Heart left ventricle (tissue), 16 donors: ENCODE data around the gene FSTL4. TPM values are rescaled to one million over a fixed set of nuclear protein-coding genes. Genes with fewer than 3 reads are reported as not detected.
A peak's percentile ranks its signal among the peaks of the same experiment; 100 is the strongest.

Source experiments
- ATAC-seq, 4 donors: fragments of 200-7000 bp; cut with Tn5 transposase; one replicate each; pipeline ENCODE4 v1.9.1; 2020 to 2022; ENCODE audit warnings: moderate library complexity in 4 of 4, mild to moderate bottlenecking in 3 of 4, moderate number of reproducible peaks in 1 of 4
- DNase-seq, 5 donors: peaks; one replicate each; pipeline ENCODE4 v3.0.0-alpha.2; 2020
- H3K27ac ChIP-seq, 12 donors: fragments of 200-600 bp; sonication (generic) in 4 of 12; one replicate each; pipeline versions ENCODE4 v1.5.0 to v1.8.0; 2016 to 2022; ENCODE audit warnings: mild to moderate bottlenecking in 2 of 12
- H3K27me3 ChIP-seq, 9 donors: fragments of 200-600 bp; sonication (generic) in 2 of 9; one replicate each; pipeline versions ENCODE4 v1.5.1 to v1.8.0; 2016 to 2022; ENCODE audit warnings: mild to moderate bottlenecking in 3 of 9
- H3K36me3 ChIP-seq, 9 donors: fragments of 200-600 bp; sonication (generic) in 2 of 9; one replicate each; pipeline versions ENCODE4 v1.5.0 to v1.8.0; 2018 to 2022; ENCODE audit warnings: mild to moderate bottlenecking in 2 of 9
- H3K4me1 ChIP-seq, 12 donors: fragments of 200-600 bp; sonication (generic) in 4 of 12; one replicate each; pipeline versions ENCODE4 v1.5.0 to v1.8.0; 2016 to 2022; ENCODE audit warnings: mild to moderate bottlenecking in 3 of 12
- H3K4me3 ChIP-seq, 12 donors: fragments of 200-600 bp; sonication (generic) in 4 of 12; one replicate each; pipeline versions ENCODE4 v1.5.0 to v1.8.0; 2017 to 2022; ENCODE audit warnings: mild to moderate bottlenecking in 9 of 12, moderate library complexity in 4 of 12
- H3K9me3 ChIP-seq, 12 donors: fragments of 200-600 bp; sonication (generic) in 4 of 12; one replicate each; pipeline versions ENCODE4 v1.5.0 to v1.8.0; 2016 to 2022; ENCODE audit warnings: mild to moderate bottlenecking in 1 of 12
- POLR2A ChIP-seq, 2 donors: fragments of 450-650 bp; IDR thresholded peaks; one replicate each; pipeline ENCODE4 v1.6.1; 2017; ENCODE audit warnings: antibody characterized with exemption in 2 of 2, mild to moderate bottlenecking in 2 of 2, moderate library complexity in 2 of 2
- WGBS, 4 donors: extraction: QIAGEN DNeasy Blood & Tissue Kit in 2 of 4; methylation state at CpG; one replicate each; pipeline versions ENCODE4 v1.1.5 to v1.1.7; 2013 to 2018; 5-methylcytosine and 5-hydroxymethylcytosine counted together
- intact Hi-C, 10 donors: fragments of 100-400 bp; cut with DNase I; formaldehyde crosslinking; loops; one replicate each; pipeline versions ENCODE4 v1.11.1 to v1.14.2; 2022
- polyA plus RNA-seq, 2 donors: library from polyadenylated mRNA; stranded (reverse); fragments of 200-250 nt; gene quantifications; one replicate each; pipeline ENCODE4 v1.2.3, GENCODE V29; 2013
- total RNA-seq, 9 donors: library from RNA; depleted of rRNA in 2 of 9; stranded (reverse); fragments of >200 nt in 2 of 9; fragmentation: NEBNext Ultra II Directional in 3 of 9; extraction: Animal tissue kit (Norgen Biotek cat#: 25700) in 3 of 9; gene quantifications; one replicate each; pipeline versions ENCODE4 v1.1.0 to v1.2.4, GENCODE V29; 2016 to 2023
- TF ChIP-seq, protein P1 (sequence below), 12 donors: fragments of 200-600 bp; sonication (generic) in 4 of 12; IDR thresholded peaks; one replicate each; pipeline versions ENCODE4 v1.5.0 to v1.8.0; 2018 to 2022; ENCODE audit warnings: antibody characterized with exemption in 12 of 12, mild to moderate bottlenecking in 5 of 12
- donor health status: ischemic (EF 13 %, LVEDD 7.1; RV severe dilation, severe dysfunction).
- donor health status: healthy with polysubstance abuse.
- donor health status: DM: no; HTN: yes; CAD: no.
- donor health status: DM: no; HTN: no; CAD: no.
- donor health status: ischemic (EF 25% LVEDD 6.9; RV normal size, moderate dysfunction).
- donor health status: ischemic (EF 25% LVEDD 5.7; RV mildly dilated, moderate dysfunction).
- donor health status: healthy.
- donor health status: DM: yes; HTN: yes; CAD: no.
- donor health status: ischemic (EF 35%, LVEDD 5.7; RV mildly dilated, moderate dysfunction).
- donor health status: nonischemic (EF 11% LVEDD 7.7; RV severe dilation, severe dysfunction).
- donor health status: DM: yes; HTN: yes; CAD: no.
- donor health status: PGD.
- donor health status: ischemic (EF 29% LVEDD 5.4; RV normal size, mild dysfunction).
- donor health status: nonischemic (EF 23%, LVEDD 6.1; RV moderate dilation, normal function).

The FSTL4 gene
- total and polyA plus RNA-seq, 11 donors = 0.01 to 0.39 (median 0.17) TPM; not detected in 6

DNA sequence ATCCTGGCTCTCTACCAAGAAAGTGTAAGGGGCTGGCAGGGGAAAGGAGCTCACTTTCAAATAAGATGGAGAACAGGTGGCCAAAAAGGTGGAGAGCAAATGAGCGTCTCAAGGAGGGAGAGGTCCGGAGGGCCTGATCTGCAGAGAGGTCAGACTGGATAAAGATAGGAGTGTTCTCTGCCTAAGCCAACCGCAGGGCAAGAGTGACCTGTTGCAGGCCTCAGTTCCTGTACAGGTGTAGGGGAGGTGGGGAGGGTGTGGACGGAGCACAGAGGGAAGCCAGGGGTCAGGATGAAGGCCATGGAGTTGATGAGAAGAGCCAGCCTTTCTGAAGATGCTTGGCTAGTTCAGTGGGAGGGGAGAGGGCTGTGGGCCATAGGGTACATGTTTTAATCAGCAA lies 320.8 kb downstream of the FSTL4 start:
- intact Hi-C loops = no loop called here
- ATAC-seq = no peak
- DNase-seq = peak in 1 of 5 donors; percentile 17
- peaks cover 0 to 2% (median 0%) of the 10 kb centered on the region in 9 donors for H3K27me3 ChIP-seq
- TF ChIP-seq, protein P1, sequence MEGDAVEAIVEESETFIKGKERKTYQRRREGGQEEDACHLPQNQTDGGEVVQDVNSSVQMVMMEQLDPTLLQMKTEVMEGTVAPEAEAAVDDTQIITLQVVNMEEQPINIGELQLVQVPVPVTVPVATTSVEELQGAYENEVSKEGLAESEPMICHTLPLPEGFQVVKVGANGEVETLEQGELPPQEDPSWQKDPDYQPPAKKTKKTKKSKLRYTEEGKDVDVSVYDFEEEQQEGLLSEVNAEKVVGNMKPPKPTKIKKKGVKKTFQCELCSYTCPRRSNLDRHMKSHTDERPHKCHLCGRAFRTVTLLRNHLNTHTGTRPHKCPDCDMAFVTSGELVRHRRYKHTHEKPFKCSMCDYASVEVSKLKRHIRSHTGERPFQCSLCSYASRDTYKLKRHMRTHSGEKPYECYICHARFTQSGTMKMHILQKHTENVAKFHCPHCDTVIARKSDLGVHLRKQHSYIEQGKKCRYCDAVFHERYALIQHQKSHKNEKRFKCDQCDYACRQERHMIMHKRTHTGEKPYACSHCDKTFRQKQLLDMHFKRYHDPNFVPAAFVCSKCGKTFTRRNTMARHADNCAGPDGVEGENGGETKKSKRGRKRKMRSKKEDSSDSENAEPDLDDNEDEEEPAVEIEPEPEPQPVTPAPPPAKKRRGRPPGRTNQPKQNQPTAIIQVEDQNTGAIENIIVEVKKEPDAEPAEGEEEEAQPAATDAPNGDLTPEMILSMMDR (IDR thresholded peaks at IDR 0.05) = no peak
- no peak for TF ChIP-seq POLR2A (IDR thresholded peaks at IDR 0.05)
- H3K36me3 ChIP-seq = no peaks in the 10 kb centered on the region
- 81 to 90% (median 88%) methylated on average over 4 of the region's 4 CpGs for WGBS, 4 donors
- no peak overlapping the region for H3K27ac ChIP-seq
- no peak overlapping the region for H3K4me3 ChIP-seq
- no peaks in the 10 kb centered on the region for H3K4me1 ChIP-seq
- no peaks in the 10 kb centered on the region for H3K9me3 ChIP-seq

DNA sequence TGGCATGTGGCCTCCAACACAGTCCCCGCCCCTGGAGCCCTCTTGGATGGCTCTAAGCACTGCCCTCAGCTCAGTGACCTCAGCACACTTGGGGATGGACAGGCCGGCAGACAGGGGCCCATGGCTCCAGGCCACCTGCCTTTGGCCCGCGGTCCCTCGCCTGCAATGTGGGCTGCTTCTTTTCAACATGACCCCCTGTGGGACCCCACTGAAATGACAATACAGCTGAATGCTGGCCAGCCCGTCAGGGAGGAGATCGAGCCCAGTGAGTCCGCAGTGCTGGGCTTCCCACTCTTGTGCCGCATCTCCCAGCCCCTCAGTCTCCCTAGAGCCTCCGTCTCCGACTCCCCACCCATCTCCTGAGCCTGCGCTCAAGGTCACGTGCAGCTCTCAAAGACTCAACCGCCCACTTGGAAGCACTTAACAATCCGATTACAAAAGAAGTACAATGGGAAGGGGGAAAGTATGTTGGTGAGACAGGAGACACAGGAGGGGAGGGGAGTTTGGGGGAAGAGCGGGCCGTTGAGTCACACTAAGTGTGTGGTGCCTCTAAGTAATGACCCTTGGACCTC lies 321.6 kb downstream of the FSTL4 start:
- intact Hi-C loops = no loop called here
- DNase-seq = peak in 1 of 5 donors; percentile 54
- 75 to 82% (median 79%) methylated on average over 12 to 17 of the region's 17 CpGs for WGBS, 4 donors

DNA sequence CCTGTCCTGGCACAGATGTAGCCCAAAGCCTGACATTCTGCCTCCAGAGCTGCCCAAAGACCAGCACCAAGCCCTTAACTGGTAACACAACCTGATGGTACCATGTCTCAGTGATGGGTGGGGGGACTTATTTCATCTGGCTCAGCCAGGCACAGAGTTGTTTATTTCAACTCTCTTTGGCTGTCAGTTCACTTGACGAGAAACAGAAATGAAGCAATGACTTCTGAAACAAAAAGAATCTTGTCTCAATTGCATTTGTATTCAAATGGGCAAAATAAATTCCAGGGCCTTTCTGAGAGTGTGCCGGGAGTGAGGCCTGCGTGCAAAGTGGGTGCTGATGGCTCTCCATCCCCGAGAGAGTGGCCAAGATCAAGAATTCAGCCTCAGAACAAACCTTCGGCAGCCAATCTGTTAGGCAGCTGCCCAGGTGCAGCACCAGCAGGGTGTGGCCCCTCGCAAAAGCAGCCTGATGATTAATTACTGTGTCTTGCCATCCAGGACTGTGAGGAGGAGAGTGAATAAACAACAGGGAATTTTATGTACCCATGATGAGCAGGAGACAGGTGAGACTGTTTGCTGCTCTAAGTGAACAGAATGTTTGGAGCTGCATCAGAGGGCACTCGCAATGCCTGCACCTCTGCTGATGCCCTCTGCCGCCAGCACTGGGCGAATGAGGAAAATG lies 322.5 kb downstream of the FSTL4 start:
- 61 to 84% (median 69%) methylated on average over 9 of the region's 9 CpGs for WGBS, 4 donors
- intact Hi-C loops = loop anchor here in 7 of 10 donors (2.0 to 10.0 kb wide), 3 partner anchors 175 to 179 kb away; no protein-coding TSS in a partner anchor
- no peak for ATAC-seq

More for the DNA sequence above, 321.6 kb downstream of the FSTL4 start:
- ATAC-seq = no peak
- H3K27me3 ChIP-seq = no peaks in the 10 kb centered on the region
- H3K4me3 ChIP-seq = no peak overlapping the region
- H3K27ac ChIP-seq = no peak overlapping the region
- no peak for TF ChIP-seq POLR2A (IDR thresholded peaks at IDR 0.05)
- TF ChIP-seq, protein P1 (IDR thresholded peaks at IDR 0.05) = no peak
- peaks cover 0 to 1% (median 0%) of the 10 kb centered on the region in 12 donors for H3K4me1 ChIP-seq
- H3K9me3 ChIP-seq = no peaks in the 10 kb centered on the region
- H3K36me3 ChIP-seq = no peaks in the 10 kb centered on the region

DNA sequence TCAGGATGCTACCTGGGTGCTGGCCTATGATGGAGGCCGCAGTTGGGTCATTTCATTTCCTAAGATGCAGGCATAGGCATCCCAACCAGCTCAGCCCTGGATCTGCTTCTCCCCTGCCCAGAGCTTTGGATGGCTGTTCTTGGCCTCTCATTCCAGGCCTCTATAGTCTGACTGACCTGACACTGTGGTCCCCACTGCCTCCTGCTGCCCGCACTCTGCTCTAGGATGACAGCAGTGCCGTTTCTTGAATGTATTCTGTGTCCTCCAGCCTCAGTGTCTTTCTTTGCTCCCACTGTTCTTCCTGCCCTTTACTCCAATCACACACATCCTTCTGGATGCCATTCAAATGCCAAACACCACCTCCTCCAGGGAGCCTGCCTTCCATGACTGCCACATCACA lies 324.8 kb downstream of the FSTL4 start:
- intact Hi-C loops = loop anchor here in 6 of 10 donors (5.0 to 10.0 kb wide), 2 partner anchors 173 to 175 kb away; no protein-coding TSS in a partner anchor
- H3K27ac ChIP-seq = no peak overlapping the region
- H3K27me3 ChIP-seq = no peaks in the 10 kb centered on the region
- no peaks in the 10 kb centered on the region for H3K9me3 ChIP-seq
- TF ChIP-seq, protein P1 (IDR thresholded peaks at IDR 0.05) = peak in 9 of 12 donors; percentile 18 to 51 (median 28)
- no peak for TF ChIP-seq POLR2A (IDR thresholded peaks at IDR 0.05)
- ATAC-seq (peak in 1 of 4 donors; percentile 40), DNase-seq (peak in 1 of 5 donors; percentile 64)
- H3K36me3 ChIP-seq = no peaks in the 10 kb centered on the region
- WGBS, 4 donors = 63 to 87% (median 67%) methylated on average over 3 of the region's 3 CpGs
- peaks cover 0 to 7% (median 0%) of the 10 kb centered on the region in 12 donors for H3K4me1 ChIP-seq
- no peak overlapping the region for H3K4me3 ChIP-seq

More for the DNA sequence above, 322.5 kb downstream of the FSTL4 start:
- no peak for TF ChIP-seq POLR2A (IDR thresholded peaks at IDR 0.05)
- TF ChIP-seq, protein P1 (IDR thresholded peaks at IDR 0.05) = no peak
- DNase-seq = peak in 1 of 5 donors; percentile 0
- Histone ChIP-seq H3K4me1 (peaks cover 0 to 7% (median 0%) of the 10 kb centered on the region in 12 donors), H3K27me3 (no peaks in the 10 kb centered on the region), H3K4me3 (no peak overlapping the region), H3K9me3 (no peaks in the 10 kb centered on the region), H3K36me3 (no peaks in the 10 kb centered on the region), H3K27ac (no peak overlapping the region)
